D721Med (cell line): ENCODE measurements around the gene EFNB2.

Experiments used
- DNase-seq: peaks from one replicate; pipeline ENCODE4 v3.0.0; 2011; ENCODE audit warnings: low spot score; ENCODE audit not compliant: insufficient read length
- FAIRE-seq: peaks from 2 replicates; lab custom pipeline; 2011; peaks lifted over from hg19 to GRCh38; lab: Jason Lieb, UNC
- CTCF ChIP-seq: IDR thresholded peaks from 2 replicates; pipeline ENCODE4 v1.5.1; 2012; ENCODE audit warnings: mild to moderate bottlenecking, control low read depth; ENCODE audit not compliant: insufficient read depth; ENCODE audit errors: missing control alignments

Gene EFNB2

DNA sequence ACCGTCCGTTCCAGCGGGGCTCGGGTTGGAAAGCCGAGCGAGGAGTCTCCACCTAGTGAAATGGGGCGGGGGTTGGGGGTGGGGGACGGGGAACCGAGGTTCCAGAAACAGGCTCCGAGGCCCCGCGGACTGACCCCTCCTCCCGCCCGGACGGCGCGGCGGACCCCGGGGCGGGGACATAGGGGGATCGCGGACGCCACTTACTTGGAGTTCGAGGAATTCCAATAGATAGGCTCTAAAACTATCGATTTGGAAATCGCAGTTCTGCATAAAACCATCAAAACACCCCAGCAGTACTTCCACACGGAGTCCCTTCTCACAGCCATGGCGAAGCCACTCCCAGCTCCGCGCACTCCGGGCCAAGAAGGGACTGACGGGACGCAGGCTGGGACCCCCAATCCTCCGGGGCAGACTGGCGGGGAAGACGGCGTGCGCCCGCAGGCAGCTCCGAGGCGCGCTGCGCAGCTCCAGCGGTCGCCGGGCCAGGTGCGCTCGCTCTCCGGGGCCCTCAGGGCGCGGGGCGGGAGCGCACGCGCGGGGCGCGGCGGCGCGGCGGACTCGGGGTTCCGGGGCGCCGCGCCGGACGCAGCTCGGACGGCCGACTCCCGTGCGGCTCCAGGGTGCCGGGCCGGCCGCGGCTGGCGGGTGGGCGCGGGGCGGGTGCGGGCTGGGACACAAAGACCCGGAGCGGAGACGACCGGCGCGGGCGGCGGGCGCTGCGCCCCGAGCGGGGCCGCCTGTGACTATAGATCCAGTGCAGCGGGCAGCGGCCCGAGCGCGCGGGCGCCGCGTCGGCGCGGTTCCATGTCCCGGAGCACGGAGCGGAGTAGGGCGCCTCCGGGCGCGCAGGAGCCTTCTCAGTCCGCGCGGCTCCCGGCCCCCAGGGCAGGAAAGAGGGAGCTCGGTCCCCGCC lies 567 bp downstream of the EFNB2 start:
- DNase-seq (no peak), FAIRE-seq (no peak)
- TF ChIP-seq CTCF, result no peak

DNA sequence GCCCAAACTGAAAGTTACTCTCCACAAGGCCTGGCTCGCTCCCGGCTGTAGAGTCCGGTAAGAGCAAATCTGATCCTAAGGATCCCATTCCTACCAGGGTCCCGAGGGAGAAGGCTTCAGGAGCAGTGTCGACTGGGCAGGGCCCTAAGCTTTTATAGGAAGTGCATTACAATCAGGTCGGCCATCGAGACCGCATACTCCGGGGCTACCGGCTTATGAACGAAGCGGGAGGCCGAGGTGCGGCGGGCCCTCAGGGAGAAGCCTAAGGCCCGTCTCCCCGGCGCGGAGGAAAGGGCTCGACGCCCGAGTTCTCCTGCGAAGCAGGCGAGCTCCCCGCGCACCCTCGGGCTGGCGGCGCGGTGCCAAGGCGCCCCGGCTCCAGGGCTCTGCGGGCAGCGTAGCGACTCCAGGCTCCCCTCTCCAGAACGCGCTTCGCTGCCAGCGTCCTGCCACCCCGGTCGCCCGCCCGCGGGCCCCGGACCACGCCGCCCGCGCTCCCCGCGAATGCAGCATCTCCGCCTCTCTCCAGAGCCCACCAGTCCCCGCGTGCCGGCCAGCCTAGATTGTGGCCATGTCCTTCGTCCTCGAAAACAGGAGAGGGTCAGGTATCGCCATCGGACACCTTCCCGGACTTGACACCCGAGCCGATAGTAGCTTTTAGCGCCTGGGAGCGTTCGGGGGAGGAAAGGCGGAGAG lies 1.4 kb downstream of the EFNB2 start:
- TF ChIP-seq CTCF, result no peak

GRCh38 chr13:106533101-106533942 lies 2.1 kb downstream of the EFNB2 start:
- FAIRE-seq (no peak), DNase-seq (peak; percentile 28)
- TF ChIP-seq CTCF, result peak; percentile 25

More for the DNA sequence above, 1.4 kb downstream of the EFNB2 start:
- DNase-seq (no peak), FAIRE-seq (no peak)

GRCh38 chr13:106532111-106532929 lies 3.1 kb downstream of the EFNB2 start:
- DNase-seq, result no peak
- FAIRE-seq, result no peak
- no peak for TF ChIP-seq CTCF

DNA sequence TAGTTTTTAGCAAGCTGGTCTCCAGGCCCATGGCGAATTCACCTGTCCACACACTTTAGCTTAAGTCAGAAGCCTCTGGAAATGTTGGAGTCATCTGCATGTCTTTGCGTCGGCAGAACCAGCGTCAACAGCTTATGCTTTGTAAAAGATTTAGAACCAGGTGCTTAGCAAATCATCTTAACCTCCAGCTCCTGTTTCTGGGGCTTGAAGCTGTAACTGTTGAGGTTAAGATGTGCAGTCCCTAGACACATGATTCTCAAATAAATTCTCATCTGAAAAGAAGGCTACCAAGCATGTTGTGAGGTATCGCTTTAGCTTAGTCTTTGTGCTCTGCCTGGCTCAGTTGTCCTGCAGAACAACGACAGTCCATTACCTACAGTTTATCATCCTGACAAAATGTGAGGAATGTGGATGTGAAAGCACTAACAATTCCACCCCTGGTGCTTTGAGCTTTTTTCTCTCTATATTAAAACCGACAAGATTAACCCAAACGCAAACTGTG lies 4.4 kb downstream of the EFNB2 start:
- FAIRE-seq (peak; percentile 32), DNase-seq (no peak)
- TF ChIP-seq CTCF, result no peak
